ENCODE results near the gene ASZ1. TPM values are rescaled to one million over a fixed set of nuclear protein-coding genes. Genes with fewer than 3 reads are reported as not detected.
A peak's percentile ranks its signal among the peaks of the same experiment; 100 is the strongest.

Gene ASZ1
- total RNA-seq, 1 experiment from 2014 or later, result not detected

DNA sequence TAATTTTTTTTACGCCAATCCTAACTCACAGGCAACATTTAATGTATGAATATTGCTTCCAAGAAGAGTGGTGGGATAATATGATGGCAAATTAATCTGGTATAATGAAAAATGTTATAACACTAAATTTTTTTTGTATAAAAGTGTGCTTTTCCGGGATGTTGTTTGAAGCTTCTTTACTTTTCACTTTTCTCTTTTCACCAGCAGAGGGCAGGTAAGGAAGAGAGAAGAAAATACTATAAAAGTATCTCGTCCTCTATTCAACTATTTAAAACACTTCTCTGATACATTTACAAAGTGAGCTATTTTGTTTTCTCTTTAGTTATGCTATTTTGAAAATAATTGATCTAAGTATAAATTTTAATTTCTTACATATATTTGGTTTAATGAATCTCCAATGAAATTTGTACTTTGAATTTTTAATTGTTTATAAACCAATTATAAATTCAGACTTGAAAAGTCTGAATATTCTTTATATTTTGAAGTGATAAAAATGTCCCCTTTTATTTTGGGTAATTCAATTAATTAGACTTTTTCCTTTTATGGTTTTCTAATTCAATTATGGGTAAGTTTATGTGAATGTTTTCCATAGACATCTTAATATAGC lies 31.8 kb upstream of the ASZ1 start:
- H3K27ac Mint-ChIP-seq, result no peak overlapping the region
- no peak overlapping the region for H2AFZ ChIP-seq (ENCODE audit: low read length)
- H3K9me3 ChIP-seq (ENCODE audit: control insufficient read depth, low read depth, low read length), result no peaks in the 10 kb centered on the region
- H3K4me1 Mint-ChIP-seq, result no peaks in the 10 kb centered on the region
- H2BK20ac ChIP-seq (ENCODE audit: low read depth, low read length, poor library complexity, severe bottlenecking), result no peak overlapping the region
- H3K4me2 ChIP-seq (ENCODE audit: insufficient read depth, insufficient read length, low read length), result no peak overlapping the region
- H2BK5ac ChIP-seq (ENCODE audit: insufficient read length, low read length), result no peak overlapping the region
- peaks cover 4 to 8% of the 10 kb centered on the region in 2 experiments; a peak in 2 of 5 replicates for H3K9me3 Mint-ChIP-seq
- no peak for DNase-seq
- H4K91ac ChIP-seq (ENCODE audit: insufficient read length, low read depth, low read length), result no peak overlapping the region
- H3K56ac ChIP-seq (ENCODE audit: insufficient read length, low read depth, low read length), result no peak overlapping the region
- H2AK5ac ChIP-seq (ENCODE audit: insufficient read length, low read length), result no peak overlapping the region
- H3K36me3 Mint-ChIP-seq (ENCODE audit: insufficient read depth in 1 of 3, low read depth in 3 of 3), result no peaks in the 10 kb centered on the region; a peak in 1 of 7 replicates
- H3K79me2 ChIP-seq (ENCODE audit: insufficient read depth, low read length), result no peaks in the 10 kb centered on the region
- no peak overlapping the region for H2BK120ac ChIP-seq (ENCODE audit: low read depth, low read length, poor library complexity, severe bottlenecking)
- no peak overlapping the region for H3K9ac ChIP-seq (ENCODE audit: extremely low read depth, insufficient read length, low read length)
- no peak overlapping the region for H3K4me3 Mint-ChIP-seq
- H3K18ac ChIP-seq (ENCODE audit: insufficient read length, low read depth, low read length), result no peak overlapping the region
- H3T11ph ChIP-seq (ENCODE audit: low read length), result no peak overlapping the region
- no peak overlapping the region for H4K8ac ChIP-seq (replicated peaks; ENCODE audit: insufficient read length, low read depth, low read length)
- no peak overlapping the region for H3K14ac ChIP-seq (ENCODE audit: insufficient read depth, low read length)
- H3K23ac ChIP-seq (ENCODE audit: insufficient read length, low read depth, low read length), result no peak overlapping the region
- H4K20me1 ChIP-seq (ENCODE audit: control insufficient read depth, insufficient read depth, insufficient read length), result no peaks in the 10 kb centered on the region
- no peaks in the 10 kb centered on the region for H3K4me1 ChIP-seq (ENCODE audit: insufficient read depth, low read length)
- H2BK15ac ChIP-seq (ENCODE audit: low read depth, low read length), result no peak overlapping the region
- no CpG with 5 or more reads among the region's 3 CpGs for WGBS (ENCODE audit: extremely low coverage, insufficient read length, low lambda C conversion rate)
- H4K5ac ChIP-seq (ENCODE audit: insufficient read length, low read depth, low read length), result no peak overlapping the region
- H3K27me3 ChIP-seq (ENCODE audit: insufficient read depth, low read length), result no peaks in the 10 kb centered on the region
- no peaks in the 10 kb centered on the region for H3K79me1 ChIP-seq (ENCODE audit: insufficient read depth, low read depth, low read length, poor library complexity, severe bottlenecking)
- no peak overlapping the region for H2BK12ac ChIP-seq (ENCODE audit: insufficient read length, low read depth, low read length)
- TF ChIP-seq, protein P1, sequence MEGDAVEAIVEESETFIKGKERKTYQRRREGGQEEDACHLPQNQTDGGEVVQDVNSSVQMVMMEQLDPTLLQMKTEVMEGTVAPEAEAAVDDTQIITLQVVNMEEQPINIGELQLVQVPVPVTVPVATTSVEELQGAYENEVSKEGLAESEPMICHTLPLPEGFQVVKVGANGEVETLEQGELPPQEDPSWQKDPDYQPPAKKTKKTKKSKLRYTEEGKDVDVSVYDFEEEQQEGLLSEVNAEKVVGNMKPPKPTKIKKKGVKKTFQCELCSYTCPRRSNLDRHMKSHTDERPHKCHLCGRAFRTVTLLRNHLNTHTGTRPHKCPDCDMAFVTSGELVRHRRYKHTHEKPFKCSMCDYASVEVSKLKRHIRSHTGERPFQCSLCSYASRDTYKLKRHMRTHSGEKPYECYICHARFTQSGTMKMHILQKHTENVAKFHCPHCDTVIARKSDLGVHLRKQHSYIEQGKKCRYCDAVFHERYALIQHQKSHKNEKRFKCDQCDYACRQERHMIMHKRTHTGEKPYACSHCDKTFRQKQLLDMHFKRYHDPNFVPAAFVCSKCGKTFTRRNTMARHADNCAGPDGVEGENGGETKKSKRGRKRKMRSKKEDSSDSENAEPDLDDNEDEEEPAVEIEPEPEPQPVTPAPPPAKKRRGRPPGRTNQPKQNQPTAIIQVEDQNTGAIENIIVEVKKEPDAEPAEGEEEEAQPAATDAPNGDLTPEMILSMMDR (conservative IDR thresholded peaks at IDR 0.05), result peak; percentile 80
- H3K27ac ChIP-seq (ENCODE audit: insufficient read length, low read depth, low read length), result no peak overlapping the region
- H3K23me2 ChIP-seq (ENCODE audit: insufficient read length, low read depth, low read length, poor library complexity, severe bottlenecking), result no peaks in the 10 kb centered on the region
- no peak overlapping the region for H3K4ac ChIP-seq (ENCODE audit: low read depth, low read length)
- no peaks in the 10 kb centered on the region for H3K27me3 Mint-ChIP-seq (ENCODE audit: low read depth)
